PC-9 (cell line): ENCODE measurements around the gene APCDD1. TPM values are rescaled to one million over a fixed set of nuclear protein-coding genes. Genes with fewer than 3 reads are reported as not detected.

ENCODE experiments used
- BruUV-seq: library from RNA; stranded (reverse); fragments of 400-500 nt; replicated peaks from 2 replicates; lab custom pipeline; 2021; lab: Mats Ljungman, UMichigan
- CTCF ChIA-PET: fragments of 300-600 bp; sonication (Branson Sonifier 250); formaldehyde crosslinking; loops from one replicate; lab custom pipeline; 2022; ENCODE audit warnings: antibody characterized with exemption; lab: Charles Lee
- POLR2A ChIA-PET: fragments of 300-600 bp; sonication (Branson Sonifier 250); formaldehyde crosslinking; loops from one replicate; lab custom pipeline; 2022; ENCODE audit warnings: antibody characterized with exemption; ENCODE audit not compliant: unreplicated experiment; lab: Charles Lee
- DNase-seq, 2 experiments: peaks; one replicate each; pipeline versions ENCODE4 v3.0.0 to v3.0.0-alpha.2; 2015 to 2022; ENCODE audit warnings: mixed read lengths in 1 of 2
- H2AFZ ChIP-seq: fragments of 200-600 bp; sonication (generic); 2 replicates; pipeline ENCODE4 v1.8.1; 2017; ENCODE audit warnings: antibody characterized with exemption
- H3F3A ChIP-seq: fragments of 200-600 bp; sonication (generic); 2 replicates; pipeline ENCODE4 v1.8.1; 2017; ENCODE audit warnings: antibody characterized with exemption, mild to moderate bottlenecking, low read depth; ENCODE audit not compliant: insufficient read depth
- H3K27ac ChIP-seq: fragments of 200-600 bp; sonication (generic); 2 replicates; pipeline ENCODE4 v1.6.1; 2016; ENCODE audit warnings: mixed run types
- H3K27me3 ChIP-seq: fragments of 200-600 bp; sonication (generic); 2 replicates; pipeline ENCODE4 v1.6.1; 2016; ENCODE audit warnings: low read depth, mixed run types; ENCODE audit not compliant: insufficient read depth
- H3K36me3 ChIP-seq: fragments of 200-600 bp; sonication (generic); 2 replicates; pipeline ENCODE4 v1.6.1; 2016; ENCODE audit warnings: low read depth, mixed run types
- H3K4me1 ChIP-seq: fragments of 200-600 bp; sonication (generic); replicated peaks from 2 replicates; pipeline ENCODE4 v1.6.1; 2016; ENCODE audit warnings: mixed run types; ENCODE audit not compliant: insufficient read depth
- H3K4me2 ChIP-seq: fragments of 200-600 bp; sonication (generic); 2 replicates; pipeline ENCODE4 v1.6.1; 2017; ENCODE audit warnings: mixed run types
- H3K4me3 ChIP-seq: fragments of 200-600 bp; sonication (generic); 2 replicates; pipeline ENCODE4 v1.6.1; 2016; ENCODE audit warnings: mixed run types
- H3K79me2 ChIP-seq: fragments of 200-600 bp; sonication (generic); 2 replicates; pipeline ENCODE4 v1.6.1; 2017; ENCODE audit warnings: low read depth, mixed run types
- H3K9me2 ChIP-seq: fragments of 200-600 bp; sonication (generic); 2 replicates; pipeline ENCODE4 v1.8.1; 2017; ENCODE audit warnings: mild to moderate bottlenecking; ENCODE audit not compliant: insufficient read depth
- H3K9me3 ChIP-seq: fragments of 200-600 bp; sonication (generic); 2 replicates; pipeline ENCODE4 v1.8.1; 2016; ENCODE audit warnings: low read depth; ENCODE audit not compliant: insufficient read depth
- H4K20me1 ChIP-seq: fragments of 200-600 bp; sonication (generic); 2 replicates; pipeline ENCODE4 v1.8.1; 2017; ENCODE audit not compliant: insufficient read depth
- EZH2 ChIP-seq: fragments of 200-600 bp; sonication (generic); IDR thresholded peaks from 2 replicates; pipeline ENCODE4 v1.8.0; 2017; ENCODE audit warnings: antibody characterized with exemption, low read depth
- intact Hi-C: fragments of 100-400 bp; cut with micrococcal nuclease; formaldehyde crosslinking; loops from one replicate; pipeline ENCODE4 v1.10.0; 2022; ENCODE audit not compliant: unreplicated experiment
- total RNA-seq: library from RNA; stranded (reverse); gene quantifications from 2 replicates; pipeline ENCODE4 v1.2.3, GENCODE V29; 2021
- TF ChIP-seq, protein P1 (sequence below): fragments of 200-600 bp; sonication (generic); conservative IDR thresholded peaks from 2 replicates; pipeline ENCODE4 v1.6.1; 2017; ENCODE audit warnings: mixed run types, antibody characterized with exemption, mild to moderate bottlenecking, moderate library complexity

APCDD1 gene
- total RNA-seq, 1 experiment from 2014 or later, result not detected

DNA sequence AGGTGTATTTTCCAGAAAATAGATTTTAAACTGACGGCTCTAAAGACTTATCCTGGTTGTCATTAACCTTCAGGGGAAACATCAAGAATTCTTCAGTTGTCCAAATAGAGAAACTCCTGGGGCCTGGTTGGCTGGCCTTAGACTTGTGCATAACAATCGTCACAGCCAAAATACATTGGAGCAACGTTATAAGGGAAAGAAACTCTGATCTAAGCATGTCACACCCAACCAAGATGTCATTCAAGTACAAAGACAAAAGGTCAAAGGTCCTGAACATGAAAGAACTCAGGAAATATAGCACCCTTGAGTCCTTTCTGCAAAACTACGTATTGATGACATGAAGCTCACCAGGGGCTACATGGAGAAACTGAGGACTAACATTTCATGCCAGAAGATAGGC lies 23.8 kb upstream of the APCDD1 start:
- Histone ChIP-seq H3K27ac (no peak overlapping the region), H3K9me2 (no peaks in the 10 kb centered on the region), H4K20me1 (no peaks in the 10 kb centered on the region), H3K36me3 (no peaks in the 10 kb centered on the region), H3K4me2 (no peak overlapping the region), H3K4me3 (no peak overlapping the region), H3K79me2 (no peaks in the 10 kb centered on the region), H3F3A (no peaks in the 10 kb centered on the region), H3K27me3 (no peaks in the 10 kb centered on the region), H3K4me1 (no peaks in the 10 kb centered on the region), H2AFZ (no peak overlapping the region), H3K9me3 (no peaks in the 10 kb centered on the region)
- ChIA-PET POLR2A (no interaction called here), CTCF (no interaction called here)
- TF ChIP-seq, protein P1, sequence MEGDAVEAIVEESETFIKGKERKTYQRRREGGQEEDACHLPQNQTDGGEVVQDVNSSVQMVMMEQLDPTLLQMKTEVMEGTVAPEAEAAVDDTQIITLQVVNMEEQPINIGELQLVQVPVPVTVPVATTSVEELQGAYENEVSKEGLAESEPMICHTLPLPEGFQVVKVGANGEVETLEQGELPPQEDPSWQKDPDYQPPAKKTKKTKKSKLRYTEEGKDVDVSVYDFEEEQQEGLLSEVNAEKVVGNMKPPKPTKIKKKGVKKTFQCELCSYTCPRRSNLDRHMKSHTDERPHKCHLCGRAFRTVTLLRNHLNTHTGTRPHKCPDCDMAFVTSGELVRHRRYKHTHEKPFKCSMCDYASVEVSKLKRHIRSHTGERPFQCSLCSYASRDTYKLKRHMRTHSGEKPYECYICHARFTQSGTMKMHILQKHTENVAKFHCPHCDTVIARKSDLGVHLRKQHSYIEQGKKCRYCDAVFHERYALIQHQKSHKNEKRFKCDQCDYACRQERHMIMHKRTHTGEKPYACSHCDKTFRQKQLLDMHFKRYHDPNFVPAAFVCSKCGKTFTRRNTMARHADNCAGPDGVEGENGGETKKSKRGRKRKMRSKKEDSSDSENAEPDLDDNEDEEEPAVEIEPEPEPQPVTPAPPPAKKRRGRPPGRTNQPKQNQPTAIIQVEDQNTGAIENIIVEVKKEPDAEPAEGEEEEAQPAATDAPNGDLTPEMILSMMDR, result no peak
- TF ChIP-seq EZH2, result no peak
- no TSS peak for BruUV-seq
- no peak for DNase-seq
- intact Hi-C loops, result no loop called here

DNA sequence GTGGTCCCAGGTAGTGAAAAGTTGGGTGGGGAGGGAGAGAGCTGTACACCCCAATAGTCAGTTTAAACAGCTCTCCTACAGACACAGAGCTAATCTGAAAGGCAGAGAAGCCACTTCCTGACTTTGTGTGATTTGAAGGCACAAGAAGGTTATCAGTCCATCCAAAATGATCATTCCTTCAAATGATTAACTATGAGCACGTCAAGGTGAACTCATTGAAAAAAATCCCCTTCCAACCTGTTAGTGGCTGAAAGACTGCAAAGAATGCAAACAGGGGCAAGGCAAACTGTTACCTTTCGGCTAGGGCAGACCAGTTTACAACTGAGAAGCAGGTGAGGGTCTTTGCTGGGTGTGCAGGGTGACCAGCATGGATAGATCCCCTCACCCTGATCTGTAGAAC lies 22.8 kb upstream of the APCDD1 start:
- H3K27ac ChIP-seq, result no peak overlapping the region
- POLR2A ChIA-PET, result no interaction called here

DNA sequence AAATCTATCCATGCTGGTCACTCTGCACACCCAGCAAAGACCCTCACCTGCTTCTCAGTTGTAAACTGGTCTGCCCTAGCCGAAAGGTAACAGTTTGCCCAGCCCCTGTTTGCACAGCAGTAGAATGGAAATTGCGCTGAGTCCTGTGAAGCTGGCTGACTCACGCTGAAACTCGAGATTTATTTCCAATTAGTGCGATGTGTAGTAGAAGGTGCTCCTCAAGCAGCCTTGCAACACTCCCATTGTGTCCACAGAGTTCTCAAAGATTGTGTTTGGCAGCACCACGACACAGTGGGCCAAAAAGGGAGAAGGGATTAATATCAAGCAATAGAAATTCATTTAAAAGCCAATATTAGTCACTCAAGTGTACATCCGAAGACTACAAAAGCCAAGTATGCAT lies 21.7 kb upstream of the APCDD1 start:
- no peak overlapping the region for H3K27ac ChIP-seq
- no peaks in the 10 kb centered on the region for H3K9me3 ChIP-seq
- H3K9me2 ChIP-seq, result no peaks in the 10 kb centered on the region
- H3K27me3 ChIP-seq, result no peaks in the 10 kb centered on the region
- POLR2A ChIA-PET, result no interaction called here
- intact Hi-C loops, result no loop called here
- CTCF ChIA-PET, result no interaction called here
- no peaks in the 10 kb centered on the region for H3K79me2 ChIP-seq
- H2AFZ ChIP-seq, result no peak overlapping the region
- TF ChIP-seq EZH2, result no peak
- TF ChIP-seq, protein P1, result no peak
- no peak overlapping the region for H3K4me2 ChIP-seq
- no peaks in the 10 kb centered on the region for H3F3A ChIP-seq
- H3K4me1 ChIP-seq, result no peaks in the 10 kb centered on the region
- H4K20me1 ChIP-seq, result no peaks in the 10 kb centered on the region
- BruUV-seq, result no TSS peak
- H3K36me3 ChIP-seq, result no peaks in the 10 kb centered on the region
- DNase-seq, result peak in 1 of 2 experiments; percentile 55
- H3K4me3 ChIP-seq, result no peak overlapping the region

More for the DNA sequence above, 22.8 kb upstream of the APCDD1 start:
- CTCF ChIA-PET, result no interaction called here
- no TSS peak for BruUV-seq
- Histone ChIP-seq H2AFZ (no peak overlapping the region), H3F3A (no peaks in the 10 kb centered on the region), H3K4me3 (no peak overlapping the region), H3K4me2 (no peak overlapping the region), H4K20me1 (no peaks in the 10 kb centered on the region), H3K36me3 (no peaks in the 10 kb centered on the region), H3K9me2 (no peaks in the 10 kb centered on the region), H3K79me2 (no peaks in the 10 kb centered on the region), H3K27me3 (no peaks in the 10 kb centered on the region), H3K9me3 (no peaks in the 10 kb centered on the region), H3K4me1 (no peaks in the 10 kb centered on the region)
- intact Hi-C loops, result no loop called here
- no peak for TF ChIP-seq EZH2
- no peak for DNase-seq

DNA sequence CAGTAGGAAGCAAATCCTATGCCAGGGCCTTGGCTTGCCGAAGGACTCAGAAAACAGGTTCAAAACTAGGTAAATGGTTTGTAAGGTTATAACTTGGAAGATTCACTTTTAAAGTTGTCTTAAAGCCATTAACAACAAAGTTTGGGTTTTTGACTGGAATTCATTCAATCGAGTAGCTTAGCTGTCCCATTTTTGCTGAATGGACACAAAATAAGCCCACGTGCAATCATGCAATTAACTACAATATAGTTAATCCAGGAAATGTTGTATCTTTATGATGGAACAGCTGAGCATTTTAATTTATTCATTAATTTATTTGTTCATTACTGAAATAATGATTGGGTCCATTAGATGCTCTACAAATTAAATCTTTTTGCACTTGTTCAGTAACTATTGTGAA lies 18.3 kb upstream of the APCDD1 start:
- H3K36me3 ChIP-seq, result no peaks in the 10 kb centered on the region
- H3K4me2 ChIP-seq, result no peak overlapping the region
- no peaks in the 10 kb centered on the region for H3F3A ChIP-seq
- H3K27me3 ChIP-seq, result no peaks in the 10 kb centered on the region
- no peak overlapping the region for H3K27ac ChIP-seq
- no peaks in the 10 kb centered on the region for H3K9me3 ChIP-seq
- BruUV-seq, result no TSS peak
- H3K9me2 ChIP-seq, result no peaks in the 10 kb centered on the region
- H3K79me2 ChIP-seq, result no peaks in the 10 kb centered on the region
- TF ChIP-seq EZH2, result no peak
- TF ChIP-seq, protein P1, result no peak
- H4K20me1 ChIP-seq, result no peaks in the 10 kb centered on the region
- CTCF ChIA-PET, result no interaction called here
- intact Hi-C loops, result no loop called here
- H3K4me3 ChIP-seq, result no peak overlapping the region
- POLR2A ChIA-PET, result no interaction called here
- H3K4me1 ChIP-seq, result no peaks in the 10 kb centered on the region
- DNase-seq, result no peak
- no peak overlapping the region for H2AFZ ChIP-seq
